IPS-20b (cell line): ENCODE data around the gene CCDC88A.
"Not testable (repeated sequence)": the region's sequence is repeated elsewhere in the genome, so short reads cannot be mapped to it uniquely, and the experiment has no call there.

Experiments used
- H3K27ac ChIP-seq: one replicate; pipeline ENCODE4 v1.5.1; 2013; ENCODE audit warnings: low read length
- H3K27me3 ChIP-seq: 2 replicates; pipeline ENCODE4 v1.6.1; 2013; ENCODE audit warnings: mild to moderate bottlenecking, low read length, inconsistent platforms; ENCODE audit not compliant: insufficient read depth
- H3K36me3 ChIP-seq: 2 replicates; pipeline ENCODE4 v1.6.1; 2013; ENCODE audit warnings: low read depth, mild to moderate bottlenecking, inconsistent platforms, low read length, moderate library complexity; ENCODE audit not compliant: insufficient read depth
- H3K4me1 ChIP-seq: 2 replicates; pipeline ENCODE4 v1.6.1; 2013; ENCODE audit warnings: mild to moderate bottlenecking, control low read depth, inconsistent platforms, low read length, moderate library complexity; ENCODE audit not compliant: insufficient read depth
- H3K4me3 ChIP-seq: 2 replicates; pipeline ENCODE4 v1.5.1; 2013; ENCODE audit warnings: mild to moderate bottlenecking, low read length, inconsistent platforms
- H3K9ac ChIP-seq: 2 replicates; pipeline ENCODE4 v1.6.1; 2013; ENCODE audit warnings: low read depth, mild to moderate bottlenecking, inconsistent platforms, low read length, moderate library complexity
- H3K9me3 ChIP-seq: 2 replicates; pipeline ENCODE4 v1.6.1; 2013; ENCODE audit warnings: mild to moderate bottlenecking, low read depth, low read length, inconsistent platforms; ENCODE audit not compliant: insufficient read depth

The CCDC88A gene

GRCh38 chr2:55279214-55279835 is 140.3 kb downstream of the CCDC88A start:
- H3K9ac ChIP-seq, result peak overlapping the region; percentile 87

GRCh38 chr2:55277310-55277709 is 142.3 kb downstream of the CCDC88A start:
- Histone ChIP-seq H3K4me3 (no peak overlapping the region), H3K36me3 (no peaks in the 10 kb centered on the region), H3K27me3 (no peaks in the 10 kb centered on the region), H3K27ac (no peak overlapping the region), H3K9me3 (no peaks in the 10 kb centered on the region), H3K9ac (no peak overlapping the region), H3K4me1 (peaks cover 23% of the 10 kb centered on the region)

More at GRCh38 chr2:55279214-55279835, 140.3 kb downstream of the CCDC88A start:
- not testable (repeated sequence) for H3K9me3 ChIP-seq, H3K27me3 ChIP-seq, H3K36me3 ChIP-seq
- H3K4me3 ChIP-seq, result peak overlapping the region; percentile 53
- peaks cover 23% of the 10 kb centered on the region for H3K4me1 ChIP-seq
- H3K27ac ChIP-seq, result peak overlapping the region; percentile 83

DNA sequence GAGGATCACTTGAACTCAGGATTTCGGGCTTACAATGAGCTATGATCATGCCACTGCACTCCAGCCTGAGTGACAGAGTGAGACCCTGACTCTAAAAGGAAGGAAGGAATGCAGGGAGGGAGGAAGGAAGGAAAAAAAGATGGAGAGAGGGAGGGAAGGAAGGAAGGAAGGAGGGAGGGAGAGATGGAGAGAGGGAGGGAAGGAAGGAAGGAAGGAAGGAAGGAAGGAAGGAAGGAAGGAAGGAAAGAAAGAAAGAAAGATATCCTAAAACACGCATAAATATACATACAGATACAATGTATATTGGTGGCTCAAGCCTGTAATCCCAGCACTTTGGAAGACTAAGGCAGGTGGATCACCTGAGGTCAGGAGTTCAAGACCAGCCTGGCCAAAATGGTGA is 145.3 kb downstream of the CCDC88A start:
- peaks cover 11% of the 10 kb centered on the region; the same call in 1 of the 2 replicates for H3K4me1 ChIP-seq
- H3K27me3 ChIP-seq, H3K36me3 ChIP-seq, H3K27ac ChIP-seq, H3K9me3 ChIP-seq, H3K9ac ChIP-seq, H3K4me3 ChIP-seq: not testable (repeated sequence)

GRCh38 chr2:55269645-55269990 is 150.0 kb downstream of the CCDC88A start:
- Histone ChIP-seq H3K4me3 (peak overlapping the region; percentile 98), H3K4me1 (peaks cover 3% of the 10 kb centered on the region; the same call in 1 of the 2 replicates), H3K27me3 (no peaks in the 10 kb centered on the region), H3K9ac (peak overlapping the region; percentile 95), H3K9me3 (no peaks in the 10 kb centered on the region), H3K27ac (peak overlapping the region; percentile 38), H3K36me3 (peaks cover 19% of the 10 kb centered on the region)

- Histone ChIP-seq H3K27ac (peak within 1 kb of the TSS; percentile 63), H3K27me3 (no peaks in the 10 kb centered on the region)
Observed at GRCh38 chr2:55268907-55269644, 150.6 kb downstream of the CCDC88A start, which contains the start of gene MTIF2. TSS of gene MTIF2 (minus strand) at chr2:55269231. CDS start at chr2:55263858, 5,373 bp downstream.

GRCh38 chr2:55268288-55268906 is 151.3 kb downstream of the CCDC88A start:
- Histone ChIP-seq H3K4me3 (peak overlapping the region; percentile 98), H3K27me3 (no peaks in the 10 kb centered on the region), H3K9ac (peak overlapping the region; percentile 95), H3K36me3 (peaks cover 32% of the 10 kb centered on the region), H3K9me3 (no peaks in the 10 kb centered on the region), H3K4me1 (peaks cover 3% of the 10 kb centered on the region; the same call in 1 of the 2 replicates), H3K27ac (peak overlapping the region; percentile 63)

More at GRCh38 chr2:55268907-55269644, 150.6 kb downstream of the CCDC88A start, which contains the start of gene MTIF2:
- Histone ChIP-seq H3K9ac (peak within 1 kb of the TSS; percentile 95), H3K36me3 (peaks cover 25% of the 10 kb centered on the region), H3K9me3 (no peaks in the 10 kb centered on the region), H3K4me1 (peaks cover 3% of the 10 kb centered on the region; the same call in 1 of the 2 replicates), H3K4me3 (peak within 1 kb of the TSS; percentile 98)

GRCh38 chr2:55259586-55259985 is 160.1 kb downstream of the CCDC88A start:
- peaks cover 56% of the 10 kb centered on the region for H3K36me3 ChIP-seq
- H3K9me3 ChIP-seq, H3K9ac ChIP-seq, H3K27ac ChIP-seq, H3K27me3 ChIP-seq, H3K4me3 ChIP-seq, H3K4me1 ChIP-seq: not testable (repeated sequence)

DNA sequence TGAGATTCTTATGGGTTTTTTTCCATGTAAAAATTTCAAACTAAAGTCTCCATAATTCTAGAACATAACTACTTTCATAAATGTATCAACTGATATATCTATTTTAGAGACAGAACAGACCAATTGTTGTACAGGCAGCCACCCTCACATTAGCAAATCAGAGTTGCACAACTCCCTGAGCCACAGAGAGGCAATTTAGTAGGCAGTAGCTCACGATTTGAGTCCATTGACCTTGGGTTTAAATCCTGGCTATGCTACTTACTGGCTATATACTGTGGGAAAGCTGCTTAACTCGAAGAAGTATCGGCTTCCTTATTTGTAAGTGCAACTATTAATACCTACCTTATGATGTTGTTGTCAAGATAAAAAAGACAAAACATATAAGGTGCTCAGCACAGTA is 166.8 kb downstream of the CCDC88A start:
- Histone ChIP-seq H3K4me3 (no peak overlapping the region), H3K36me3 (peaks cover 60% of the 10 kb centered on the region), H3K27me3 (no peaks in the 10 kb centered on the region), H3K9ac (no peak overlapping the region), H3K27ac (no peak overlapping the region), H3K4me1 (no peaks in the 10 kb centered on the region), H3K9me3 (no peaks in the 10 kb centered on the region)

DNA sequence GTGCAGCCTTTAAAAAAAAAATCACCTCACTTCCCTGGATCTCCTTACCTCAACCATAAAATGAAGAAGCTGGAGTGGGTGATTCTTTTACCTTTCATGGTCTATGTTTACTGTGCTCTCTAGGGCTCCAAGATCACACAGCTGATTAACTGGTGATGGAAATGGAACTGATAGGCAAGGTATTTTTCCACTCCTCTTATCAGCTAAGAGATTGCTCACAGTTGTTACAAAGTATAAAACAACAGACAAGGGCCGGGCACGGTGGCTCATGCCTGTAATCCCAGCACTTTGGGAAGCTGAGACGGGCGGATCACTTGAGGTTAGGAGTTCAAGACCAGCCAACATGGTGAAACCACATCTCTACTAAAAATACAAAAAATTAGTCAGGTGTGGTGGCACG is 172.6 kb downstream of the CCDC88A start:
- no peak overlapping the region for H3K27ac ChIP-seq
- peaks cover 79% of the 10 kb centered on the region for H3K36me3 ChIP-seq
- no peak overlapping the region for H3K4me3 ChIP-seq
- no peaks in the 10 kb centered on the region for H3K4me1 ChIP-seq
- no peaks in the 10 kb centered on the region for H3K9me3 ChIP-seq
- H3K27me3 ChIP-seq, result no peaks in the 10 kb centered on the region
- H3K9ac ChIP-seq, result no peak overlapping the region

DNA sequence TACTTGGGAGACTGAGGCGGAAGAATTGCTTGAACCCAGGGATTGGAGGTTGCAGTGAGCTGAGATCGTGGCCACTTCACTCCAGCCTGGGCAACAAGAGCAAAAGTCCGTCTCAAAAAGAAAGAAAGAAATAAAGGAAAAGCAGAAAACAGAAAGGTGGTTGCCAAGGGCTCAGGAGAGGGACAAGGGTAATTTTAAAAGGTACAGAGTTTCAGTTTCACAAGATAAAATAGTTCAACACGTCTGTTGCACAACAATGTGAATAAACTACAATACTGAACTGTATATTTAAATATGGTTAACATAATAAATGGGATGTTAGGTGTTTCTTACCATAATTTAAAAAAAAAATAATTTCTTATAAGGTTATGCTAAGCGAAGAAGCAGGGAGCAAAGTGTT is 174.2 kb downstream of the CCDC88A start:
- Histone ChIP-seq H3K36me3 (peaks cover 71% of the 10 kb centered on the region), H3K4me1 (no peaks in the 10 kb centered on the region), H3K27ac (no peak overlapping the region), H3K9ac (no peak overlapping the region), H3K9me3 (no peaks in the 10 kb centered on the region), H3K4me3 (no peak overlapping the region), H3K27me3 (no peaks in the 10 kb centered on the region)

- Histone ChIP-seq H3K27me3 (no peaks in the 10 kb centered on the region), H3K4me1 (no peaks in the 10 kb centered on the region), H3K36me3 (peaks cover 69% of the 10 kb centered on the region), H3K4me3 (no peak overlapping the region), H3K9ac (no peak overlapping the region), H3K27ac (no peak overlapping the region), H3K9me3 (no peaks in the 10 kb centered on the region)
Observed at GRCh38 chr2:55242617-55243016, 177.0 kb downstream of the CCDC88A start.

- not testable (repeated sequence) for H3K27ac ChIP-seq, H3K9ac ChIP-seq, H3K4me3 ChIP-seq, H3K4me1 ChIP-seq, H3K27me3 ChIP-seq, H3K9me3 ChIP-seq
- peaks cover 67% of the 10 kb centered on the region for H3K36me3 ChIP-seq
Observed at GRCh38 chr2:55241582-55241981, 178.1 kb downstream of the CCDC88A start.
